Measurements from ENCODE around the gene IDUA. TPM values are rescaled to one million over a fixed set of nuclear protein-coding genes. Genes with fewer than 3 reads are reported as not detected.

The IDUA gene
- total and polyA plus RNA-seq, 2 of the 4 experiments (the other 2 are of a cell fraction), result 0.72 to 12.5 TPM

DNA sequence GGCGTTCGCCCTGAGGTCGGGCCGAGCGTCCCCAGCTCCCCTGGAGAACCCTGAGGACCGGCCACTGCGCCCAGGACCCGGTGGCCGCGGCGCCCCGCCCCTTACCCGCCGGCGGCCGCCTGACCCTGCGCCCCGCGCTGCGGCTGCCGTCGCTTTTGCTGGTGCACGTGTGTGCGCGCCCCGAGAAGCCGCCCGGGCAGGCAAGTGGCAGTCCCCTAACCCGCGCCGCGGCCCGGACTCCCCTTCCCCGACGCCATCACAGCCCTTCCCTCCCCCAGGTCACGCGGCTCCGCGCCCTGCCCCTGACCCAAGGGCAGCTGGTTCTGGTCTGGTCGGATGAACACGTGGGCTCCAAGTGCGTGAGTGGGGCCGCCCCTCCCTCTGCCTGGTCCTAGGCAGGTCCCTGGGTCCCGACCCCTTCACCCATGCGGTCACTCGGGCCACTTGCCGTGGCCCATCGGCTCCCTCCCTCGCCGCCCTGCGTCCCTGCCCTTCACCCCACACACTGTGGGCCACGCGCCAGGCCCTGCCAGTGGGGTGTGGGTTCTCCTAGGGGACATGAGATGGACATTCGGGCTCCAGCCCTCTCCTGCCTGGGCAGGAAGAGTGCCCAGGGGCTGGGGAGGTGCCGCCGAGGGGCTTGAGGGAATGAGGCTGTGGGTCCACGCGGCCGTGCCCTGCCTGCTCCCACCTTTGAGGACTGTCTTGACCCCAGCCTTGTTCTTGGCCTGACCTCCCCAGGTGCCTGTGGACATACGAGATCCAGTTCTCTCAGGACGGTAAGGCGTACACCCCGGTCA, 16.6 kb downstream of the IDUA start:
- Histone ChIP-seq H2BK15ac (ENCODE audit: low read depth, low read length) (no peak overlapping the region), H3K9ac (ENCODE audit: low read depth, low read length) (no peak overlapping the region), H2BK120ac (ENCODE audit: low read depth, low read length) (no peak overlapping the region), H3K18ac (ENCODE audit: low read depth, low read length) (no peak overlapping the region), H3K4me3 (ENCODE audit: insufficient read depth, low read depth, low read length) (no peak overlapping the region), H3K14ac (replicated peaks; ENCODE audit: low read depth, low read length) (no peak overlapping the region), H4K20me1 (ENCODE audit: insufficient read depth, low read length) (peaks cover 1% of the 10 kb centered on the region), H3K4me2 (ENCODE audit: low read depth, low read length) (no peak overlapping the region), H3K9me1 (ENCODE audit: insufficient read depth, low read length) (no peaks in the 10 kb centered on the region), H2BK5ac (ENCODE audit: low read depth, low read length, poor library complexity, severe bottlenecking) (no peak overlapping the region), H3K36me3 (ENCODE audit: control insufficient read depth, insufficient read depth, low read length) (no peaks in the 10 kb centered on the region), H3K4me1 (ENCODE audit: control insufficient read depth, insufficient read depth, low read length) (peaks cover 4% of the 10 kb centered on the region; the same call in 1 of the 2 replicates), H2AK5ac (ENCODE audit: low read depth, low read length) (no peak overlapping the region), H4K91ac (ENCODE audit: insufficient read depth, low read depth, low read length) (no peak overlapping the region), H3K9me3 (ENCODE audit: control insufficient read depth, insufficient read depth, low read length) (peaks cover 3% of the 10 kb centered on the region), H3K56ac (ENCODE audit: extremely low read depth, insufficient read depth, low read length) (no peak overlapping the region), H3K4ac (ENCODE audit: low read depth, low read length) (no peak overlapping the region), H2AK9ac (replicated peaks; ENCODE audit: low read depth, low read length, poor library complexity) (no peak overlapping the region), H3K27me3 (ENCODE audit: control insufficient read depth, insufficient read depth, low read length) (peaks cover 63% of the 10 kb centered on the region), H3K27ac (ENCODE audit: insufficient read depth, low read length) (no peak overlapping the region), H4K5ac (ENCODE audit: low read depth, low read length) (no peak overlapping the region), H2AFZ (replicated peaks; ENCODE audit: low read length, poor library complexity) (no peak overlapping the region), H2BK20ac (ENCODE audit: low read depth, low read length) (no peak overlapping the region), H3K79me1 (ENCODE audit: low read depth in 1 of 2, low read length in 2 of 2) (no peaks in the 10 kb centered on the region), H4K8ac (ENCODE audit: low read depth in 2 of 2, low read length in 2 of 2) (no peak overlapping the region), H3K23ac (ENCODE audit: low read depth, low read length) (no peak overlapping the region)
- in situ Hi-C loops (cut with MboI; ENCODE audit: low sequenced_read_pairs), result no loop called here
- WGBS, 2 experiments (ENCODE audit: extremely low coverage in 2 of 2, insufficient read length in 1 of 2), result 22% methylated on average over 33 of the region's 63 CpGs; no CpG with 5 or more reads in 1 of the 2 experiments
- intact Hi-C loops (cut with micrococcal nuclease), result no loop called here
- dilution Hi-C loops (cut with HindIII; ENCODE audit: low sequenced_read_pairs, unreplicated experiment), result no loop called here
- no TSS peak for BruUV-seq (replicated peaks)
- ChIA-PET POLR2A (ENCODE audit: unreplicated experiment) (no interaction called here), CTCF (no interaction called here)
- TF ChIP-seq, protein P1, sequence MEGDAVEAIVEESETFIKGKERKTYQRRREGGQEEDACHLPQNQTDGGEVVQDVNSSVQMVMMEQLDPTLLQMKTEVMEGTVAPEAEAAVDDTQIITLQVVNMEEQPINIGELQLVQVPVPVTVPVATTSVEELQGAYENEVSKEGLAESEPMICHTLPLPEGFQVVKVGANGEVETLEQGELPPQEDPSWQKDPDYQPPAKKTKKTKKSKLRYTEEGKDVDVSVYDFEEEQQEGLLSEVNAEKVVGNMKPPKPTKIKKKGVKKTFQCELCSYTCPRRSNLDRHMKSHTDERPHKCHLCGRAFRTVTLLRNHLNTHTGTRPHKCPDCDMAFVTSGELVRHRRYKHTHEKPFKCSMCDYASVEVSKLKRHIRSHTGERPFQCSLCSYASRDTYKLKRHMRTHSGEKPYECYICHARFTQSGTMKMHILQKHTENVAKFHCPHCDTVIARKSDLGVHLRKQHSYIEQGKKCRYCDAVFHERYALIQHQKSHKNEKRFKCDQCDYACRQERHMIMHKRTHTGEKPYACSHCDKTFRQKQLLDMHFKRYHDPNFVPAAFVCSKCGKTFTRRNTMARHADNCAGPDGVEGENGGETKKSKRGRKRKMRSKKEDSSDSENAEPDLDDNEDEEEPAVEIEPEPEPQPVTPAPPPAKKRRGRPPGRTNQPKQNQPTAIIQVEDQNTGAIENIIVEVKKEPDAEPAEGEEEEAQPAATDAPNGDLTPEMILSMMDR (conservative IDR thresholded peaks at IDR 0.05; ENCODE audit: low read depth, low read length), result no peak
- TF ChIP-seq CEBPB (IDR thresholded peaks at IDR 0.05; ENCODE audit: low read depth, low read length), result no peak
- no peak for TF ChIP-seq CHD1 (IDR thresholded peaks at IDR 0.05; ENCODE audit: low read depth, low read length)
- TF ChIP-seq BHLHE40 (IDR thresholded peaks at IDR 0.05; ENCODE audit: low read depth, low read length), result no peak
- no peak for ATAC-seq (ENCODE audit: low read depth)
- DNase-seq, result no peak
